Measurements from ENCODE around the gene DBNDD1.

DNA sequence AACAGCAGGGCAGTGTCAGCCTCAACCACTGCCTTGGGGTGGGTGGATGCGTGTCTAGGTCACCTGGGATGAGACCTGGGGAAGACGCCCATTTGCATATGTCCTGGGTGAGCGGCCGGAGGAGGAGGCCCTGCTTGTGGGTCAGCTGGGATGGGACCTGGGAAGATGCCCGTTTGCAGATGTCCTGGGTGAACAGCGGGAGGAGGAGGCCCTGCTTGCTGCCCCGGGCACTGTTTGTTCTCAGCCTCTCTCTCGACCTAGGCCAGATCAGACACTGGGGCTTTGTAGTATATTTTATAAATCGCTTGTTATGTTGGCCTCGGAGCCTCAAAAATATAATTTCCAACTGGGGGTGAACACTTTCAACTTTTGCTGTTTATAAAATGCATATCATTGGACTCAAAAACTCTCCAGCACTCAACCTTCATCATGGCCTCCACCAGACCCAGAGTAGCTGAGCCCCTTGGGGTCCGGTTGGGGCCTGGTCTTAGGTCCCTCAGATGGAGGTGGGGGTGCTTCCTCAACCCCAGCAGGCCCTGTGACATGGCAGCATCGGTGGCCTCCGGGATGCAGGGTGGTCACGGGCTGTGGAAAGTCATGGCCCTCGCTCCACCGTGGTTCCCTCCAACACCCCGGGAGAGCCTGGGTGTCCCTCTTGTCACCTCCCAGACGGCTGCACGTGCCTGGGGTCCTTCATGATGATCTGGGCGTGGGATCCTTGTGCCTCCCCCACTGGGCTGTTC, 17.3 kb downstream of the DBNDD1 start:
- no peak for TF ChIP-seq EZH2phosphoT487 (IDR thresholded peaks at IDR 0.05; ENCODE audit: insufficient read depth, low read depth)
- TF ChIP-seq EZH2 (IDR thresholded peaks at IDR 0.05; ENCODE audit: insufficient read depth, poor library complexity, severe bottlenecking): no peak
